ENCODE results near the gene CMTM3.
"Not testable (repeated sequence)": the region's sequence is repeated elsewhere in the genome, so short reads cannot be mapped to it uniquely, and the experiment has no call there.

The CMTM3 gene

GRCh38 chr16:66581246-66581952 is 23.1 kb upstream of the CMTM3 start:
- no peak for DNase-seq (ENCODE audit: low read depth in 2 of 2)

- no peak for DNase-seq (ENCODE audit: low read depth in 2 of 2)
Observed at GRCh38 chr16:66585481-66586239, 18.8 kb upstream of the CMTM3 start.

- DNase-seq (ENCODE audit: low read depth in 2 of 2) = no peak
Observed at GRCh38 chr16:66587881-66588600, 16.5 kb upstream of the CMTM3 start.

- peak; percentile 27 to 45 for DNase-seq (ENCODE audit: low read depth in 2 of 2)
Observed at GRCh38 chr16:66588981-66589713, 15.4 kb upstream of the CMTM3 start.

- DNase-seq (ENCODE audit: low read depth in 2 of 2) = no peak
Observed at GRCh38 chr16:66590322-66590721, 14.2 kb upstream of the CMTM3 start.

GRCh38 chr16:66591018-66591417 is 13.5 kb upstream of the CMTM3 start:
- no peak for DNase-seq (ENCODE audit: low read depth in 2 of 2)

- no peak for DNase-seq (ENCODE audit: low read depth in 2 of 2)
Observed at GRCh38 chr16:66592241-66592640, 12.3 kb upstream of the CMTM3 start.

GRCh38 chr16:66592814-66593213 is 11.7 kb upstream of the CMTM3 start:
- no peak for DNase-seq (ENCODE audit: low read depth in 2 of 2)

GRCh38 chr16:66594739-66595138 is 9.8 kb upstream of the CMTM3 start:
- no peak for DNase-seq (ENCODE audit: low read depth in 2 of 2)

GRCh38 chr16:66596559-66596958 is 7.9 kb upstream of the CMTM3 start:
- not testable (repeated sequence) for DNase-seq (ENCODE audit: low read depth in 2 of 2)

GRCh38 chr16:66596986-66597848 is 7.3 kb upstream of the CMTM3 start:
- no peak for DNase-seq (ENCODE audit: low read depth in 2 of 2)

GRCh38 chr16:66598111-66598510 is 6.4 kb upstream of the CMTM3 start:
- DNase-seq (ENCODE audit: low read depth in 2 of 2) = no peak

GRCh38 chr16:66599726-66600125 is 4.8 kb upstream of the CMTM3 start:
- DNase-seq (ENCODE audit: low read depth in 2 of 2) = no peak

GRCh38 chr16:66600477-66600876 is 4.0 kb upstream of the CMTM3 start:
- DNase-seq (ENCODE audit: low read depth in 2 of 2) = no peak

GRCh38 chr16:66601471-66601870 is 3.0 kb upstream of the CMTM3 start:
- no peak for DNase-seq (ENCODE audit: low read depth in 2 of 2)

- peak; percentile 31 to 48 for DNase-seq (ENCODE audit: low read depth in 2 of 2)
Observed at GRCh38 chr16:66603537-66604375, 748 bp upstream of the CMTM3 start.

GRCh38 chr16:66605177-66605978 is 874 bp downstream of the CMTM3 start:
- peak in 1 of 2 donors; percentile 15 for DNase-seq (ENCODE audit: low read depth in 2 of 2)

GRCh38 chr16:66605979-66606751 is 1.7 kb downstream of the CMTM3 start:
- no peak for DNase-seq (ENCODE audit: low read depth in 2 of 2)

Data from stimulated activated CD8-positive, alpha-beta memory T cell treated with anti-CD3 and anti-CD28 coated beads, Interleukin-15, amount 100 ng/mL, for 4 hours (primary cell).